Erythroblast (primary cell): ENCODE results near the gene BCL2L13.
"Not testable (repeated sequence)": the region's sequence is repeated elsewhere in the genome, so short reads cannot be mapped to it uniquely, and the experiment has no call there.

Experiments
- DNase-seq, 2 experiments: peaks; one replicate each; lab custom pipeline; 2025; lab: John Stamatoyannopoulos, UW
- GATA1 ChIP-seq: IDR thresholded peaks from 2 replicates; pipeline ENCODE4 v1.6.1; 2011; ENCODE audit warnings: low read depth, mild to moderate bottlenecking, control low read depth, low read length, moderate library complexity
- POLR2A ChIP-seq: IDR thresholded peaks from 2 replicates; pipeline ENCODE4 v1.6.1; 2011; ENCODE audit warnings: mild to moderate bottlenecking, low read length

The BCL2L13 gene

DNA sequence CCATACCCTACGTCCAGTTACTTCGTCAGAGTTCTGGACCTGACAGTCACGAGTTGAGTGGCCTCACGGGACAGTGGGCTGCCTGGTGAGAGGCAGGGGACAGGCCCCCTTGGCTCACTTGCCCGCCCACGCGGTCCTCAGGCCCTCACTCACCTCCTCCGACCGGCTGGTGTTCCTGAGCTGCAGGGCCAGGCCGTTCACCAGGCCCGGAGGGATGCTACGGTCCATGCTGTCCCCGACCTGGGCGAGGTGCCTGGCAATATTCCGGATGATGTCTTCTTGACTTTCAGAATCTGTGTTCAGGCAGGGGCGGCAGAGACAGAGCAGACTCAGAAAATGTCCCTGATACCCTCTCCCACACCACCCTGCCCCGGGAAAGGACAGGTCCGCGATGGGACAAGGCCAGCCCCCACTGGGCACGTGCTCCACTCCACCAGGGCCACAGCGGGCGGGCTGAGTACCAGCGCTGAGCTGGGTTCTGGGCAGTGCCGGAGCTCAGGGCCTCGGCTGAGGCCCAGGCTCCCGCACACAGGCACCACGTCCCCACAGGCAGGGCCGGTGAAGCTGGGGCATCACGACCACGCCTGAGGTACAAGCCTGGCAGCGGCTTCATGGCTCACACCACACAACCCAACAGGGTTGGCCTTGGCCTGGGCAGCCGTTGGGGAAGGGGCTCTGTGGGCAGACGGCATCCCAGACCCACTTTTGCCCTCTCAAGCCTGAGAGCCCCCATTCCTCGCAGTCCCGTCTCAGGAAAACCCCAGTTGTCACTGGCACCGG, 100.8 kb downstream of the BCL2L13 start:
- TF ChIP-seq POLR2A: no peak
- DNase-seq: no peak

GRCh38 chr22:17741866-17742526, 103.4 kb downstream of the BCL2L13 start:
- no peak for DNase-seq
- TF ChIP-seq GATA1: no peak
- TF ChIP-seq POLR2A: no peak

GRCh38 chr22:17742527-17742902, 104.0 kb downstream of the BCL2L13 start:
- TF ChIP-seq GATA1 (no peak), POLR2A (no peak)
- peak; percentile 68 to 80 for DNase-seq

DNA sequence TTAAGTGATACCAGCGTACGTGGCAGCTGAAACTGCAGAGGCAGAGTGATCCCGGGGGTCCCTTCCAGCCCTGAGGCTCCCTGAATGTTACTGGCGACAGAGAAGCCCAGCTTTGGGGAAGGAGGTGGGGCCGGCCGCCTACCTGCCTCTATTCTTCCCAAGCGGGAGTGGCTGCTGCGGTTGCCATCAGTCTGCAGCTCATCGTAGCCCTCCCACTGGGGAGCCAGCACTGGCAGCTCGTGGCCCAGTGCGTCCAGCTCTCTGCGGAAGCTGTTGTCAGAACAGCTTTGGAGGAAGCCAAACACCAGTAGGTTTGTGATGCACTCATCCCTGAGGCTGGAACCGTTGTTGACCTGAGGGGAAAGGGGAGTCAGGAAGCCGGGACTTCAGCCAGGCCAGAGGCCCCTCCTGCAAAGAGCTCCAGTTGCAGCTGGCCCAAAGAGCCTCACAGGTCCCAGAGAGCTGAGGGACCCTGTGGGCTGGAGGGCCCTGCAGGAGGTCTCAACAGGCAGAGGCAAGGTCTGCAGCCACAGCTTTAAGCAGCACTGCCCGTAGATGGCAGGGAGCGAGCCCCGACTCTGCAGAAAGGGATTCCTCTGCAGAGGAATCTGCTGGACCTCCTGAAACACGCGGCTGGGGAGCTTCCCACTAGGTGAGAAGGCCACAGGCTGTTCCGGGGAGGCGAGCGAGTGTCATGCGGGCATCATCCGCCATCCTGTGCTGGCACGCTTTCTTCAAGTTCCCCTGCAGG, 105.3 kb downstream of the BCL2L13 start:
- no peak for DNase-seq
- TF ChIP-seq POLR2A (no peak), GATA1 (no peak)

DNA sequence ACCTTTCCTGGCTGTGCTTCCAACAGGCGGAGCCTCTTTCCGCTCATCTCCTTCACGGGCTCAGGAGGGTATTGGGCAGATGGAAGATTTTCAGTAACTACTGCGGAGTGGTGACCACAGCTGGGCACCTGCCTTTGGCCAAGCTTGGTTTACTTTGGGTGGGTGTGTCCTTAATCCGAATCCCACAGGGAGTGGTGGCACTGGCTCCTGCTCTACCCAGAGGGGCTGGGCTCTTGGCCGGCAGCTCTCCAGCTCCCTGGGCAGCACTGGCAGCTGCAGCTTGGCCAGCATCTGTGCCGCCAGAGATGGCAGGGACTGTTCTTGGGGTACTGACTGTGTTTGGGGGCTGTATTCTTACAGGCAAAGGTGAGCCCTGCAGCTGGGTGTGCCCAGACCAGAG, 105.9 kb downstream of the BCL2L13 start:
- no peak for DNase-seq
- TF ChIP-seq GATA1: no peak
- TF ChIP-seq POLR2A: no peak

- no peak for DNase-seq
- TF ChIP-seq GATA1 (no peak), POLR2A (no peak)
These were observed 108.4 kb downstream of the BCL2L13 start for GRCh38 chr22:17746916-17747315.

GRCh38 chr22:17748555-17749353, 110.2 kb downstream of the BCL2L13 start:
- TF ChIP-seq POLR2A: no peak
- no peak for TF ChIP-seq GATA1
- DNase-seq: no peak

DNA sequence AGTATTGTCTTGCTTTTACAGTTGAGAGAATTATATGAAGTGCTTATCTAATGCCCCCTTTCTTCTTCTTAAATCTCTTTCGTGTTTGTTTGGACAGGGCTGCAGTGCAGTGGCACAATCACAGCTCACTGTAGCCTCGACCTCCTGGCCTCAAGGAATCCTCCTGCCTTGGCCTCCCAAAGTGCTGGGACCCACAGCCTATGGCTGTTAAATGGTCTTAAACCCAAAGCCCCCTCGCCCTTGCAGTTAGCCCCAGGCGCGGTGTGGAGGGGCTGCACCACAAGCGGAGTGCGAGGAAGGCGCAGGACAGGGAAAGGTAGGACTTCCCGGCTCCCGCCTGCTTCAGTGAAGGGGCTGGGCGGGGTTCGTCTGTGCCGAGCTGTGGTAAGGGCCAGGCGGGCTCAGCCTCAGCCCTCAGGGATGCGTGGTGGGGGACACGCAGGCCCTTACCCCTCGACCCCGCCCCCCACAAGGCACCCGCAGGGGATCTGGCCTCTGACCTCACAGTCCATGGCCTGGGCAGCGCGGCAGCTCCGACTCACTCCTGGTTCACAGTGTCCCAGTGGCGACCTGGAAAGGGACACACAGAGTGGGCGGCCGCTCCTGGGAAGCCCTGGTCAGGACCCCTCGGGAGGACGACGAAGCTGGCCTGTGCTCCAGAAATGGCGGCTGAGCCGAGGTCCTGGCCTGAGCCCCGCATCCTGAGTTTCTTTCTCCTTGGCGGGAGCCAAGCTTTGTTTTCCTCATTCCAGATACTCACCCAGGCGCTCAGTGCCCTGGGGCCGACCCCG, 111.2 kb downstream of the BCL2L13 start:
- TF ChIP-seq POLR2A (no peak), GATA1 (no peak)
- no peak for DNase-seq

DNA sequence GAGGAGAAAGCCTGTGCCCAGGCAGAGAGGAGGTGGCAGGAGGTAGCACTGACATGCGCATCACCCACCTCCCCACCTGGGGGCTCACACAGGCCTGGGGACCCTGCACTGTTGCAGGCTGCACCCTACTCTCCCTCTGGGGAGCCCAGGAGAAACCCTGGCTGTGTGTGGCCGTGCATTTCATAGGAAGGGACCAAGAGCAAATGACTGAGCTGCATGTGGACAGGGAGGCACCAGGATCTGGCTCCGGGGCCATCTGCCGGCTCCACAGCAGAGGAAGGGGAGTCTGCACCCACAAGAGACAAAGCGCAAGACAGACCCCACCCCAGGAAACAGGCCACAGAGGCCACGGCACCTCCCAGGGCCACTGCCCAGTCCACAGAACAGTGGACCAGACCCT, 113.0 kb downstream of the BCL2L13 start:
- DNase-seq: no peak
- no peak for TF ChIP-seq GATA1
- no peak for TF ChIP-seq POLR2A

DNA sequence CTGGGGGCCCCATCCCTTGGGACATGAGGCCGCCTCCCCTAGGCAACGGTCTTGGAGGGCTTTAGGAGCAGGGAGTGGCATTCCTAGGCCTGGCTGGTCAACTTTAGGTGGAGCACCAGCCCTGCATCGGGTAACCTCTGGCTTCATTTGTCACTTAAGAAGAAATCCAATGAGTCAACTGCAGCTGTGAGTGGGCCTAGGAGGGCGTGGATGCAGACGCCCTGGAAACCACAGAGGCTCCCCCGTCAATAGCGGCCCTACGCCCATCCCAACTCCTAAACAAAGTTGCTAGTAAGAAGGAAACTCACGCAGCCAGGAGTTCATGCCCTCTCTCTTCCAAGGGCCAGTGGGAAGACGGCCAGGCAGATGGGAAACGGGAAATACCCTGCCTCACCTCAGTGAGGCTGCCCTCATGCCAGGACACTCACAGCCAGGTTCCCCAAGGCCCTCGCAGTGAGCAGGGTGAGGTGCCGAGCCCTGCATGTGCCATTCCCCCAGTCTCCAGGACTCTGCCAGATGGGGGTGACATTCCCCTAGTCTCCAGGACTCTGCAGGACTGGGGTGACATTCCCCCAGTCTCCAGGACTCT, 114.9 kb downstream of the BCL2L13 start:
- DNase-seq: no peak
- TF ChIP-seq POLR2A: no peak
- TF ChIP-seq GATA1: no peak

- TF ChIP-seq GATA1: no peak
- TF ChIP-seq POLR2A: no peak
- DNase-seq: peak; percentile 36 to 38
These were observed 115.8 kb downstream of the BCL2L13 start for GRCh38 chr22:17754233-17754925.

- TF ChIP-seq GATA1 (no peak), POLR2A (no peak)
- no peak for DNase-seq
These were observed 122.6 kb downstream of the BCL2L13 start for GRCh38 chr22:17761138-17761488.

- DNase-seq: not testable (repeated sequence)
These were observed 124.9 kb downstream of the BCL2L13 start for GRCh38 chr22:17763442-17763841.
